ENCODE results near the gene CTSO. TPM values are rescaled to one million over a fixed set of nuclear protein-coding genes. Genes with fewer than 3 reads are reported as not detected.
"Not testable (repeated sequence)": the region's sequence is repeated elsewhere in the genome, so short reads cannot be mapped to it uniquely, and the experiment has no call there.

CTSO gene
- total RNA-seq, 5 donors from 2014 or later (not counting 1 experiment from before 2014, with no cell fraction given) = 10.4 to 14.1 (median 10.5) TPM

DNA sequence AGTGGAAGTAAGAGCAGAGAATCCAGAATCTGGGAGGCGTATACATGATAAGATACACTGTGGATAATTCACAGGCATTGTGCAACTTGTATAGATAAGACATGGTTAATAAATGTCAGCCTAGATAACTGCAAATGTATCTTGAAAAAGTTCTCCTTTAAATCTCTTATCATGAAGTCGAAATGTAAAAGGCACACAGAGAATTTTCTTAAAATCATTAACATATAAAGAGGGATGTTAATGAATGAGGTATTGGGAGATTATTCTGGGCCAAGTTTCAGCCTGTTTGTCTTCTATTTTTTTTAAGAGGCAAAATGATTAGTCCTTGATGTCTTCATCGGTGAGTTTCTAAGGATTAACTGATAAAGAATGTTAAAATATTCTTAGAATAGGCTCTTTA lies 49.3 kb downstream of the CTSO start:
- H3K27ac Mint-ChIP-seq = no peak overlapping the region
- CTCF ChIA-PET = no interaction called here
- no peaks in the 10 kb centered on the region for H3K9me3 Mint-ChIP-seq
- POLR2A ChIA-PET = no interaction called here
- no peaks in the 10 kb centered on the region for H3K36me3 ChIP-seq (ENCODE audit: control insufficient read depth in 2 of 2, extremely low read depth in 1 of 2, insufficient read depth in 1 of 2, low read length in 1 of 2)
- no peak overlapping the region for H3K4me3 Mint-ChIP-seq
- no peak overlapping the region for H3K4me3 ChIP-seq (ENCODE audit: control insufficient read depth in 1 of 2, extremely low read depth in 1 of 2, low read length in 1 of 2)
- H3K4me1 Mint-ChIP-seq = no peaks in the 10 kb centered on the region
- H3K27me3 Mint-ChIP-seq = peaks cover 4 to 18% of the 10 kb centered on the region in 2 donors
- H3K9me3 ChIP-seq = no peaks in the 10 kb centered on the region
- ATAC-seq (replicated peaks in 1 of 4) = no peak
- H3K4me1 ChIP-seq (ENCODE audit: control insufficient read depth in 1 of 2, extremely low read depth in 1 of 2, insufficient read depth in 2 of 2, low read length in 2 of 2) = no peaks in the 10 kb centered on the region
- H3K36me3 Mint-ChIP-seq = no peaks in the 10 kb centered on the region
- peaks cover 2 to 3% of the 10 kb centered on the region in 2 experiments for H3K27me3 ChIP-seq (replicated peaks in 1 of 2; ENCODE audit: control insufficient read depth in 2 of 2, extremely low read depth in 1 of 2, insufficient read depth in 2 of 2, low read length in 1 of 2)
- no peak overlapping the region for H3K27ac ChIP-seq (ENCODE audit: low read length)
- WGBS (ENCODE audit: insufficient coverage) = no CpG with 5 or more reads among the region's 3 CpGs
- no peak for DNase-seq

DNA sequence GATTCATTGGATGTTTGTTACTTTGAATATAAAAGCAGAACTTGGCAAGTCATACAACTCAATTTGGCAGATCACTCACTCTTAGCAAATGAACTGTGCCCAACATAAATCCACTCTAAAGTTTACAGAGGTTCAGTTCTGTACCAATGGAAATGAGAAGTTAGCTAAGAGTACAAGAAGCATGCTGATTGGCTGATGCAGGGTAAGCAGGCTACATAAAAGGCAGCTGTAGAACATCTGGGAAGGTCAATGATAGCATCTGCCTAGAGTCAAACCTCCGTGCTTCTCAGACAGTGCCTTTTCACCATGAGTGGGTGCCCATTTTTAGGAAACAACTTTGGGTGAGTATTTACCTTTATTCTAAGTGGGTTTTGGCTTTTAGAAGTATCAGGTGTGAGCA lies 50.2 kb downstream of the CTSO start, which contains the start of gene TDO2:
TDO2 (plus strand) TSS at position 244 of the 400 bp plus-strand sequence; CDS start at position 307, 63 bp downstream.
- Mint-ChIP-seq H3K27ac (no peak within 1 kb of the TSS), H3K27me3 (peaks cover 4 to 18% of the 10 kb centered on the region in 2 donors), H3K4me1 (no peaks in the 10 kb centered on the region), H3K36me3 (no peaks in the 10 kb centered on the region), H3K4me3 (no peak within 1 kb of the TSS), H3K9me3 (no peaks in the 10 kb centered on the region)
- Histone ChIP-seq H3K4me3 (ENCODE audit: control insufficient read depth in 1 of 2, extremely low read depth in 1 of 2, low read length in 1 of 2) (no peak within 1 kb of the TSS), H3K27ac (ENCODE audit: low read length) (no peak within 1 kb of the TSS), H3K27me3 (replicated peaks in 1 of 2; ENCODE audit: control insufficient read depth in 2 of 2, extremely low read depth in 1 of 2, insufficient read depth in 2 of 2, low read length in 1 of 2) (peaks cover 2 to 3% of the 10 kb centered on the region in 2 experiments), H3K9me3 (no peaks in the 10 kb centered on the region), H3K4me1 (ENCODE audit: control insufficient read depth in 1 of 2, extremely low read depth in 1 of 2, insufficient read depth in 2 of 2, low read length in 2 of 2) (no peaks in the 10 kb centered on the region), H3K36me3 (ENCODE audit: control insufficient read depth in 2 of 2, extremely low read depth in 1 of 2, insufficient read depth in 1 of 2, low read length in 1 of 2) (no peaks in the 10 kb centered on the region)
- POLR2A ChIA-PET = no interaction called here
- DNase-seq (no peak), ATAC-seq (replicated peaks in 1 of 4) (no peak)
- WGBS (ENCODE audit: insufficient coverage) = no CpG with 5 or more reads among the region's 1 CpG
- CTCF ChIA-PET = no interaction called here

GRCh38 chr4:155901013-155901412 lies 52.7 kb downstream of the CTSO start:
- peaks cover 0 to 8% (median 6%) of the 10 kb centered on the region in 3 donors for H3K9me3 Mint-ChIP-seq
- no peak for ATAC-seq (replicated peaks in 1 of 4)
- peaks cover 0 to 8% of the 10 kb centered on the region in 2 donors for H3K27me3 Mint-ChIP-seq
- no peaks in the 10 kb centered on the region for H3K9me3 ChIP-seq
- H3K27ac Mint-ChIP-seq = no peak overlapping the region
- no peaks in the 10 kb centered on the region for H3K36me3 ChIP-seq (ENCODE audit: control insufficient read depth in 2 of 2, extremely low read depth in 1 of 2, insufficient read depth in 1 of 2, low read length in 1 of 2)
- H3K4me1 ChIP-seq (ENCODE audit: control insufficient read depth in 1 of 2, extremely low read depth in 1 of 2, insufficient read depth in 2 of 2, low read length in 2 of 2) = no peaks in the 10 kb centered on the region
- no CpG with 5 or more reads among the region's 2 CpGs for WGBS (ENCODE audit: insufficient coverage)
- POLR2A ChIA-PET = no interaction called here
- H3K36me3 Mint-ChIP-seq = no peaks in the 10 kb centered on the region
- H3K4me3 Mint-ChIP-seq = no peak overlapping the region
- no peak overlapping the region for H3K27ac ChIP-seq (ENCODE audit: low read length)
- CTCF ChIA-PET = no interaction called here
- no peaks in the 10 kb centered on the region for H3K4me1 Mint-ChIP-seq
- H3K4me3 ChIP-seq (ENCODE audit: control insufficient read depth in 1 of 2, extremely low read depth in 1 of 2, low read length in 1 of 2) = no peak overlapping the region
- H3K27me3 ChIP-seq (replicated peaks in 1 of 2; ENCODE audit: control insufficient read depth in 2 of 2, extremely low read depth in 1 of 2, insufficient read depth in 2 of 2, low read length in 1 of 2) = peaks cover 0 to 2% of the 10 kb centered on the region in 2 experiments
- no peak for DNase-seq

DNA sequence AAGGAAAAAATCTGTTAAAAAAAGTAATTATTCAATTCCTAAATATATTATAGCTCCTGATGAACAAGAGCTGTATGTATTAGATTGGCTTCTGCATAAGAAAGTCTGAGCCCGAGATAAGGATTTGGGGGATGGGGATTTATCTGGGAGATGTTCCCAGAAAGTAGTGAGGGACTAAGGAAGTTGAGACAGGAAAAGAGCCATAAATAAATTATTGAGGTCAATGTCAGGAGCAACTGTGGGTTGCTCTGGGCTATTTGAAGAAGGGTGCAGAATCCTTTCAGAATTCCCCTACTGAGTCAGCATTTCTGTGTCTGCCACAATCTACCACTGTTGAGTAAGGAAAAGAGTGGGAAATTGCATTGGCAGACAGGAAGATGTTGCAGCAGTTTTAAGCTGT lies 53.3 kb downstream of the CTSO start:
- no peak overlapping the region for H3K4me3 Mint-ChIP-seq
- Histone ChIP-seq H3K4me3 (ENCODE audit: control insufficient read depth in 1 of 2, extremely low read depth in 1 of 2, low read length in 1 of 2) (no peak overlapping the region), H3K36me3 (ENCODE audit: control insufficient read depth in 2 of 2, extremely low read depth in 1 of 2, insufficient read depth in 1 of 2, low read length in 1 of 2) (no peaks in the 10 kb centered on the region), H3K27me3 (replicated peaks in 1 of 2; ENCODE audit: control insufficient read depth in 2 of 2, extremely low read depth in 1 of 2, insufficient read depth in 2 of 2, low read length in 1 of 2) (peaks cover 0 to 2% of the 10 kb centered on the region in 2 experiments), H3K9me3 (no peaks in the 10 kb centered on the region), H3K4me1 (ENCODE audit: control insufficient read depth in 1 of 2, extremely low read depth in 1 of 2, insufficient read depth in 2 of 2, low read length in 2 of 2) (no peaks in the 10 kb centered on the region), H3K27ac (ENCODE audit: low read length) (no peak overlapping the region)
- ChIA-PET POLR2A (no interaction called here), CTCF (no interaction called here)
- ATAC-seq (replicated peaks in 1 of 4) (no peak), DNase-seq (no peak)
- no peak overlapping the region for H3K27ac Mint-ChIP-seq
- no peaks in the 10 kb centered on the region for H3K36me3 Mint-ChIP-seq
- H3K27me3 Mint-ChIP-seq = peaks cover 0 to 8% of the 10 kb centered on the region in 2 donors
- peaks cover 0 to 11% (median 6%) of the 10 kb centered on the region in 3 donors for H3K9me3 Mint-ChIP-seq
- 88% methylated on average over 1 of the region's 1 CpG for WGBS (ENCODE audit: insufficient coverage)
- H3K4me1 Mint-ChIP-seq = no peaks in the 10 kb centered on the region

DNA sequence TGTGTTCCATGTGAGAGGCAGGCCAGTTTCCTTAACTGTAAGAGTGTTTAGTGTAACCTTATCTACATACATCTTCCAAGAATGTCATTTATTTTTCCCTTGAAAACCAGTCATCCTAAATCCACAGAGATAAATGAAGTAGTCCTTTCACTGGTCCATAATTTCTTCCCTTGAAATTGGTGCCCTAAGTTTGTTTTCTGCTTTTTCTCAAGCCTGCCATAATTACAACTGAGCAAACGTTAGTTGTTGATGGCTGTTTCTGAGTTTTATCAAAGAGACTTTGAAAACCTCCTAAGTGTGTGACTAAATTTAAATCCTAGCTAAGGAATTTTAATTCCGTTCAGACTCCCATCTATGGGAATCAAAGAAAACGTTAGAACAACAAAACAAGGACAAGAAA lies 53.8 kb downstream of the CTSO start:
- peaks cover 0 to 8% of the 10 kb centered on the region in 2 donors for H3K27me3 Mint-ChIP-seq
- CTCF ChIA-PET = no interaction called here
- no CpG with 5 or more reads among the region's 3 CpGs for WGBS (ENCODE audit: insufficient coverage)

DNA sequence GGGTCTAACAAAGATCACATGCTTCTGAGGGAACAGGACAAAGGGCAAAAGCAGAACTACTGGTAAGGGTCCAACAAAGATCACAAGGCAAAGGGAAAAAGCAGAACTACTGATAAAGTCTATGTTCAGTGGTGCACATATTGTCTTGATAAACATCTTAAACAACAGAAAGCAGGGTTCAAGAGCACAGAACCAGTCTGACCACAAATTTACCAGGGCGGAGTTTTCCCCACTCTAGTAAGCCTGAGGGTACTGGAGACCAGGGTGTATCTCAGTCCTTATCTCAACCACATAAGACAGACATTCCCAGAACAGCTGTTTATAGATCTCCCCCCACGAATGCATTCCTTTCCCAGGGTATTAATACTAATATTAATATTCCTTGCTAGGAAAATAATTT lies 55.3 kb downstream of the CTSO start:
- DNase-seq; H3K4me3 Mint-ChIP-seq; H3K36me3 Mint-ChIP-seq; H3K4me1 ChIP-seq (ENCODE audit: control insufficient read depth in 1 of 2, extremely low read depth in 1 of 2, insufficient read depth in 2 of 2, low read length in 2 of 2); H3K27ac Mint-ChIP-seq; H3K9me3 ChIP-seq; H3K27ac ChIP-seq (ENCODE audit: low read length); H3K27me3 Mint-ChIP-seq; CTCF ChIA-PET; H3K36me3 ChIP-seq (ENCODE audit: control insufficient read depth in 2 of 2, extremely low read depth in 1 of 2, insufficient read depth in 1 of 2, low read length in 1 of 2); H3K4me3 ChIP-seq (ENCODE audit: control insufficient read depth in 1 of 2, extremely low read depth in 1 of 2, low read length in 1 of 2); POLR2A ChIA-PET; ATAC-seq (replicated peaks in 1 of 4); H3K27me3 ChIP-seq (replicated peaks in 1 of 2; ENCODE audit: control insufficient read depth in 2 of 2, extremely low read depth in 1 of 2, insufficient read depth in 2 of 2, low read length in 1 of 2); H3K4me1 Mint-ChIP-seq: not testable (repeated sequence)
- peaks cover 0 to 12% (median 6%) of the 10 kb centered on the region in 3 donors for H3K9me3 Mint-ChIP-seq
- no CpG with 5 or more reads among the region's 2 CpGs for WGBS (ENCODE audit: insufficient coverage)

More for the DNA sequence above, 53.8 kb downstream of the CTSO start:
- POLR2A ChIA-PET = no interaction called here
- Mint-ChIP-seq H3K27ac (no peak overlapping the region), H3K4me1 (no peaks in the 10 kb centered on the region), H3K36me3 (no peaks in the 10 kb centered on the region), H3K4me3 (no peak overlapping the region), H3K9me3 (peaks cover 0 to 12% (median 6%) of the 10 kb centered on the region in 3 donors)
- Histone ChIP-seq H3K4me3 (ENCODE audit: control insufficient read depth in 1 of 2, extremely low read depth in 1 of 2, low read length in 1 of 2) (no peak overlapping the region), H3K9me3 (no peaks in the 10 kb centered on the region), H3K27me3 (replicated peaks in 1 of 2; ENCODE audit: control insufficient read depth in 2 of 2, extremely low read depth in 1 of 2, insufficient read depth in 2 of 2, low read length in 1 of 2) (peaks cover 0 to 2% of the 10 kb centered on the region in 2 experiments), H3K36me3 (ENCODE audit: control insufficient read depth in 2 of 2, extremely low read depth in 1 of 2, insufficient read depth in 1 of 2, low read length in 1 of 2) (no peaks in the 10 kb centered on the region), H3K4me1 (ENCODE audit: control insufficient read depth in 1 of 2, extremely low read depth in 1 of 2, insufficient read depth in 2 of 2, low read length in 2 of 2) (no peaks in the 10 kb centered on the region), H3K27ac (ENCODE audit: low read length) (no peak overlapping the region)
- ATAC-seq (replicated peaks in 1 of 4) (no peak), DNase-seq (no peak)

DNA sequence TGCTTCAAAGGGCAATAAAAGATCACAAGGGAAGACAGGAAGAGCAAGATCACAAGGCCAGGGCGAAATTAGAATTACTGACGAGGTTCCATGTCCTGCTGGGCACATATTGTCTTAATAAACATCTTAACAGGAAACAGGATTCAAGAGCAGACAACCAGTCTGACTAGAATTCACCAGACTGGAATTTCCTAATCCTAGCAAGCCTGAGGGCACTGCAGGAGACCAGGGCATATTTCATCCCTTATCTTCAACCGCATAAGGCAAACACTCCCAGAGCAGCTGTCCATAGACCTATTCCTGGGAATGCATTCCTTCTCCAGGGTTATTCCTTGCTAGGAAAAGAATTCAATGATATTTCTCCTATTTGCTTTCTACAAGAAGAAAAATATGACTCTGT lies 62.6 kb downstream of the CTSO start:
- Mint-ChIP-seq H3K4me1 (no peaks in the 10 kb centered on the region), H3K9me3 (peaks cover 0 to 6% (median 3%) of the 10 kb centered on the region in 3 donors), H3K27ac (no peak overlapping the region), H3K4me3 (no peak overlapping the region), H3K36me3 (no peaks in the 10 kb centered on the region), H3K27me3 (peaks cover 16 to 19% of the 10 kb centered on the region in 2 donors)
- DNase-seq = no peak
- H3K4me1 ChIP-seq (ENCODE audit: control insufficient read depth in 1 of 2, extremely low read depth in 1 of 2, insufficient read depth in 2 of 2, low read length in 2 of 2) = no peaks in the 10 kb centered on the region
- 77% methylated on average over 3 of the region's 3 CpGs for WGBS (ENCODE audit: insufficient coverage)
- H3K27ac ChIP-seq (ENCODE audit: low read length) = no peak overlapping the region
- no peak overlapping the region for H3K4me3 ChIP-seq (ENCODE audit: control insufficient read depth in 1 of 2, extremely low read depth in 1 of 2, low read length in 1 of 2)
- H3K27me3 ChIP-seq (replicated peaks in 1 of 2; ENCODE audit: control insufficient read depth in 2 of 2, extremely low read depth in 1 of 2, insufficient read depth in 2 of 2, low read length in 1 of 2) = no peaks in the 10 kb centered on the region
- ATAC-seq (replicated peaks in 1 of 4) = no peak
- H3K9me3 ChIP-seq = no peaks in the 10 kb centered on the region
- no peaks in the 10 kb centered on the region for H3K36me3 ChIP-seq (ENCODE audit: control insufficient read depth in 2 of 2, extremely low read depth in 1 of 2, insufficient read depth in 1 of 2, low read length in 1 of 2)
- CTCF ChIA-PET = no interaction called here
- POLR2A ChIA-PET = no interaction called here
